ENCODE results near the gene FGF12.

The FGF12 gene

DNA sequence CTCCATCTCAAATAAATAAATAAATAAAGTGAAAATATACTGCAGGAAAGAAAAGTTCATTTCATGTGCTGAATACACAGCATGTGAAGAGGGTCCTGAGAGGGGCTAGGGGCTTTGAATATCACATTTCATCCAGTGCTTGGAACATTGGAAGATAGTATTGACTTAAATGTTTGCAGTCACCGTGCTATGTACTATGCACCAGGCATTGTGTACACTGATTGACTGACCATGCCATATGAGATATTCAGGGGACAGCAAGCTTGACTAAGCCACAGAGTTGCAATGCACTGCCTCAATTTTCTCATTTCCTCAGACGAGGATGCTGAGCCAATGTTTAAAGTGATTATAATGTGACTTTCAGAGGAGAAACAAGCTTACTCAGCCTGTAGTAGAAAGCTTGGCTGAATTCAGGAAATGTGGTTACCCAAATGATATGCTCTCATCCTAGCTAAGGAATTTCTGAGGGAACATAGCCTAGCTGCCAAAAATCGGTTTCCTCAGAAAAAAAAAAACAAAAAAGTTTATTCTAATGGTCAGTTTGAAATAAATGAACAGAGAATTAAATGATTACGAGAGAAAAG is 557.9 kb downstream of the FGF12 start:
- H3K4me3 Mint-ChIP-seq = no peak overlapping the region
- H3K27me3 Mint-ChIP-seq = no peaks in the 10 kb centered on the region
- H3K9me3 Mint-ChIP-seq = peaks cover 3% of the 10 kb centered on the region
- DNase-seq = no peak
- H3K27ac Mint-ChIP-seq = no peak overlapping the region
- H3K4me1 Mint-ChIP-seq (ENCODE audit: low read depth) = no peaks in the 10 kb centered on the region
- no peaks in the 10 kb centered on the region for H3K36me3 Mint-ChIP-seq (ENCODE audit: low read depth)

DNA sequence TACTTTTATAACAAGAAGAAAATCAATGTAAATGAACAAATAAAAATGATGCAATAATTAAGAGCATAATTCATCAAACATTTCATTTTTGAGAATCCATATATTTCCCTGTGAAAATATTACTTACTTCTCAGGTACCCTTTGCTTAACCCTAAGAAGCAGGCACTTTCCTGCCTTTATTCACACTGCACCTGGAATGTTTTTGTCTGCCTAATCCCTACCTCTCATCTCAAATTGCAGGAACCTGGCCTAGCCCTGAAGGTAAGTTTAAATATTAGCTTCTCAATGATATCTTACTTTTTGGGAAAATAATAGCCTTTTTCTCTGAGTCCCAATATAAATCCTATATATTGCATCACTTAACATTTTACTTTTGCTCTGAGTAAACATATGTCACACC is 559.1 kb downstream of the FGF12 start:
- DNase-seq = no peak
- Mint-ChIP-seq H3K4me3 (no peak overlapping the region), H3K4me1 (ENCODE audit: low read depth) (no peaks in the 10 kb centered on the region), H3K27ac (no peak overlapping the region), H3K27me3 (no peaks in the 10 kb centered on the region), H3K9me3 (peaks cover 3% of the 10 kb centered on the region), H3K36me3 (ENCODE audit: low read depth) (no peaks in the 10 kb centered on the region)

DNA sequence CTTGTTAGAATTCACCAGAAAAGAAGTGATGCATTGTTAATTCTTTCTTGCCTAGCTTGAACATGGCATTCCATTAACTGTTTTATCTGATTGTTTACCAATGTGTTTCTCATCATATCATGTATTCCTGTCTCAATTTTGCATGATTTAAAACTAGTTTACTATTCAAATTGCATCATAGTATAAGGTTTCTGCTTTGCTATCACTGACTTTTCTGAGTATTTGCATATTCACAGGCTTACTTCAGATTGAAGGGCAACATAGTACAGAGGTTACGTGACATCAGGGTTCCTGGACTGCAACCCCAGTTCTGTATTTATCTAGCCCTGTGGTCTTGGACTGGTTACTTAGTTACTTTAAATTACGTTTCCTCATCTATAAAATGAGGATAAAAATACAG is 561.8 kb downstream of the FGF12 start:
- Mint-ChIP-seq H3K27ac (no peak overlapping the region), H3K4me1 (ENCODE audit: low read depth) (no peaks in the 10 kb centered on the region), H3K36me3 (ENCODE audit: low read depth) (no peaks in the 10 kb centered on the region), H3K4me3 (no peak overlapping the region), H3K9me3 (peaks cover 3% of the 10 kb centered on the region), H3K27me3 (no peaks in the 10 kb centered on the region)
- DNase-seq = no peak

GRCh38 chr3:192161661-192162060 is 565.7 kb downstream of the FGF12 start:
- H3K4me1 Mint-ChIP-seq (ENCODE audit: low read depth) = no peaks in the 10 kb centered on the region
- no peaks in the 10 kb centered on the region for H3K27me3 Mint-ChIP-seq
- peaks cover 4% of the 10 kb centered on the region for H3K9me3 Mint-ChIP-seq
- no peak overlapping the region for H3K27ac Mint-ChIP-seq
- H3K36me3 Mint-ChIP-seq (ENCODE audit: low read depth) = no peaks in the 10 kb centered on the region
- H3K4me3 Mint-ChIP-seq = no peak overlapping the region
- DNase-seq = no peak

DNA sequence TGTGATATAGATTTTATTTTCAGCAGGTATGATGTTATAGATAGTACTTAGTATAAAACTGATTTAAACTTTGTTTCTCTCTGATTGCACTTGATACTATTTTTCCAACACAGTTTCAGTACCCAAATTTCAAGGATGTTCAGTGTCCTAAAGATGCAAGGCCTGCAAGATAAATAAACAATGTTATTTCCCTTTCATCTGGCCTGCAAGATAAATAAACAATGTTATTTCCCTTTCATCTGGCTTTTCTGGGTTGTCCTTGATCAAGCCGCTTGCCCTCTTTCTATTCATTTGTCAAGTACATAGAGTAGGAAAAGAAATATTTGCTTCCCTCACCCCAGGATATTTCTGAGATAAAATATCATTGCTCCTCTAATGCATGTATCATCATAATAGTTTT is 571.0 kb downstream of the FGF12 start:
- Mint-ChIP-seq H3K4me3 (no peak overlapping the region), H3K4me1 (ENCODE audit: low read depth) (no peaks in the 10 kb centered on the region), H3K36me3 (ENCODE audit: low read depth) (no peaks in the 10 kb centered on the region), H3K27me3 (peaks cover 2% of the 10 kb centered on the region), H3K27ac (no peak overlapping the region), H3K9me3 (peaks cover 4% of the 10 kb centered on the region)
- no peak for DNase-seq

- no peaks in the 10 kb centered on the region for H3K4me1 Mint-ChIP-seq (ENCODE audit: low read depth)
- peaks cover 2% of the 10 kb centered on the region for H3K27me3 Mint-ChIP-seq
- H3K9me3 Mint-ChIP-seq = peaks cover 4% of the 10 kb centered on the region
- no peak for DNase-seq
- no peak overlapping the region for H3K4me3 Mint-ChIP-seq
- H3K36me3 Mint-ChIP-seq (ENCODE audit: low read depth) = no peaks in the 10 kb centered on the region
- H3K27ac Mint-ChIP-seq = no peak overlapping the region
These were observed 572.1 kb downstream of the FGF12 start for GRCh38 chr3:192155194-192155593.

DNA sequence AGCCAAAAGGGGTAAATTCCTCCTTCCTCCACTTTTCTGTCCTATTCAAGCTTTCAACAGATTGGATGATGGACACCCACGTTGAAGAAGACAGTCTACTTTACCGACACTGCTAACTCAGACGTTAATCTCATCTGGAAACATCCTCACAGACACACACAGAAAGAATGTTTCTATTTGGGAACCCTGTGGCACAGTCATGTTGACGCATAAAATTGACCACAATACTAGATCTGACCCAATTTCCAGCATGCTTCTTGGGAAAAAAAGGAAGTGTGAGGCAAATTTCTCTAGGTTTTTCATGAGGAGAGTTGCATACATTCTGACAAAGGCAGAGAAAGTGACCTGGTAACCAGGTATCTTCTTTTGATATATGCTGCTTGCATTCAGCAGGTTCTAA is 594.1 kb downstream of the FGF12 start:
- Mint-ChIP-seq H3K27me3 (no peaks in the 10 kb centered on the region), H3K9me3 (peaks cover 3% of the 10 kb centered on the region), H3K4me1 (ENCODE audit: low read depth) (no peaks in the 10 kb centered on the region), H3K27ac (no peak overlapping the region), H3K4me3 (no peak overlapping the region), H3K36me3 (ENCODE audit: low read depth) (no peaks in the 10 kb centered on the region)
- no peak for DNase-seq

- Mint-ChIP-seq H3K36me3 (ENCODE audit: low read depth) (no peaks in the 10 kb centered on the region), H3K27ac (no peak overlapping the region), H3K9me3 (peaks cover 3% of the 10 kb centered on the region), H3K27me3 (no peaks in the 10 kb centered on the region), H3K4me1 (ENCODE audit: low read depth) (no peaks in the 10 kb centered on the region), H3K4me3 (no peak overlapping the region)
- DNase-seq = no peak
These were observed 596.7 kb downstream of the FGF12 start for GRCh38 chr3:192130534-192131132.

DNA sequence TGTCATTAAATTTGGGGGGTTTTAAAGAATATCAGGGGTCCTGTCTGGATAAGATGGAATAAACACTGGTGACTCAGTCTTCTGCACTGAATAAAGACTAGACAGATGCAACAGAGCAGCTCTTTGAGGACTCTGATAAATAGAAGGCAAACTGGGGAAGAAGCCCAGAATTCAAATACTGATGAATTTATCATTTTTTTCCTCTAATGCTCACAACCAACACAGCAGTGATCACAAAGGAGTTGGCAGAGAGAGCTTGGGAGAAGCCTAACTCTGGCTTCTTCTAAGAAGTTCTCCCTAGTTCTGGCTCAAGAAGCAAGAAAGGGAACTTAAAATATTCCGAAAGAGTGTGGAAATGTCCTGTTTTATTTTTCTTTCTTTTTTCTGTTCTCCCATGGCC is 597.8 kb downstream of the FGF12 start:
- H3K4me3 Mint-ChIP-seq = no peak overlapping the region
- H3K36me3 Mint-ChIP-seq (ENCODE audit: low read depth) = no peaks in the 10 kb centered on the region
- H3K9me3 Mint-ChIP-seq = peaks cover 3% of the 10 kb centered on the region
- DNase-seq = no peak
- no peak overlapping the region for H3K27ac Mint-ChIP-seq
- no peaks in the 10 kb centered on the region for H3K4me1 Mint-ChIP-seq (ENCODE audit: low read depth)
- H3K27me3 Mint-ChIP-seq = no peaks in the 10 kb centered on the region

GRCh38 chr3:192128922-192129321 is 598.4 kb downstream of the FGF12 start:
- no peaks in the 10 kb centered on the region for H3K36me3 Mint-ChIP-seq (ENCODE audit: low read depth)
- DNase-seq = no peak
- H3K27me3 Mint-ChIP-seq = no peaks in the 10 kb centered on the region
- no peak overlapping the region for H3K4me3 Mint-ChIP-seq
- no peak overlapping the region for H3K27ac Mint-ChIP-seq
- peaks cover 3% of the 10 kb centered on the region for H3K9me3 Mint-ChIP-seq
- H3K4me1 Mint-ChIP-seq (ENCODE audit: low read depth) = no peaks in the 10 kb centered on the region

DNA sequence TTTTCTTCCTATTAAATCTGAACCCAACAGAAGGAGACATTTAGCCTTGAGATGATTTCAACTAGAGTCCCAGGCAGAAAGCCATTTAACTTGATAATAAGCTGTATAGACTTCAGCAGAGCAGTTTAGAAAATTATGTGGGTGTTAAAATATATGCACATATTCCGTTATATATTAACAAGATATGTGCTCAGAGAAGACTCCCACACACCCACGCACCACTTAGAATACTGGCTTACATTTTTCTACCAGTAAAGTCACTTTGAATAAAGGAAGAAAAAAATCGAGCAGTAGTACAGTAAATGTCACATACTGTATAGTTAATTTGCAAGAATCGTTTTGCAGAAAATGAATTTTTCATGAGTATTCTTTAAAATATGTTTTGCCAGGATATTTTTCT is 599.3 kb downstream of the FGF12 start:
- Mint-ChIP-seq H3K27ac (no peak overlapping the region), H3K4me3 (no peak overlapping the region), H3K9me3 (peaks cover 3% of the 10 kb centered on the region), H3K27me3 (no peaks in the 10 kb centered on the region), H3K36me3 (ENCODE audit: low read depth) (no peaks in the 10 kb centered on the region), H3K4me1 (ENCODE audit: low read depth) (no peaks in the 10 kb centered on the region)
- no peak for DNase-seq

GRCh38 chr3:192122832-192123594 is 604.3 kb downstream of the FGF12 start:
- no peak for DNase-seq
- Mint-ChIP-seq H3K27ac (no peak overlapping the region), H3K9me3 (no peaks in the 10 kb centered on the region), H3K36me3 (ENCODE audit: low read depth) (no peaks in the 10 kb centered on the region), H3K4me1 (ENCODE audit: low read depth) (no peaks in the 10 kb centered on the region), H3K27me3 (no peaks in the 10 kb centered on the region), H3K4me3 (no peak overlapping the region)

- DNase-seq = no peak
- H3K36me3 Mint-ChIP-seq (ENCODE audit: low read depth) = no peaks in the 10 kb centered on the region
These were observed 605.4 kb downstream of the FGF12 start for GRCh38 chr3:192121923-192122322.

DNA sequence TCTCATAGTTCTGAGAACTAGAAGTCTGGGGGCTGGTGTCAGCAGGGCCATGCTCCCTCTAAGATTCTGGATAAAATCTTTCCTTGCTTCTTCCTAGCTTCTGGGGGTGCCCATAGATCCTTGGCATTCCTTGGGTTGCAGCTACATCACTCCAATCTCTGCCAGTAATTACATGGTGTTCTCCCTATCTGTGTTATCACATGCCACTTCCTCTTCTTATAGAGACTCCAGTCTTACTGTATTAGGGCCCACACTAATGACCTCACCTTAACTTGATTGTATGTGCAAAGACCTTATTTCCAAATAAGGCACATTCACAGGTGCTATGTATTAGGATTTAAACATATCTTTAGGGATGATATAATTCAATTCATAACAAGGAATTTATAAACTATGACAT is 618.5 kb downstream of the FGF12 start:
- Mint-ChIP-seq H3K4me1 (ENCODE audit: low read depth) (no peaks in the 10 kb centered on the region), H3K27me3 (no peaks in the 10 kb centered on the region), H3K27ac (no peak overlapping the region), H3K36me3 (ENCODE audit: low read depth) (no peaks in the 10 kb centered on the region), H3K4me3 (no peak overlapping the region), H3K9me3 (peaks cover 6% of the 10 kb centered on the region)
- DNase-seq = no peak

More at GRCh38 chr3:192121923-192122322, 605.4 kb downstream of the FGF12 start:
- Mint-ChIP-seq H3K27ac (no peak overlapping the region), H3K27me3 (no peaks in the 10 kb centered on the region), H3K9me3 (no peaks in the 10 kb centered on the region), H3K4me3 (no peak overlapping the region), H3K4me1 (ENCODE audit: low read depth) (no peaks in the 10 kb centered on the region)

GRCh38 chr3:192106543-192106942 is 620.8 kb downstream of the FGF12 start:
- Mint-ChIP-seq H3K4me3 (no peak overlapping the region), H3K27me3 (no peaks in the 10 kb centered on the region), H3K9me3 (peaks cover 6% of the 10 kb centered on the region), H3K36me3 (ENCODE audit: low read depth) (no peaks in the 10 kb centered on the region), H3K4me1 (ENCODE audit: low read depth) (no peaks in the 10 kb centered on the region), H3K27ac (no peak overlapping the region)
- DNase-seq = no peak
